ENCODE data around the gene TBCB.

Gene TBCB

DNA sequence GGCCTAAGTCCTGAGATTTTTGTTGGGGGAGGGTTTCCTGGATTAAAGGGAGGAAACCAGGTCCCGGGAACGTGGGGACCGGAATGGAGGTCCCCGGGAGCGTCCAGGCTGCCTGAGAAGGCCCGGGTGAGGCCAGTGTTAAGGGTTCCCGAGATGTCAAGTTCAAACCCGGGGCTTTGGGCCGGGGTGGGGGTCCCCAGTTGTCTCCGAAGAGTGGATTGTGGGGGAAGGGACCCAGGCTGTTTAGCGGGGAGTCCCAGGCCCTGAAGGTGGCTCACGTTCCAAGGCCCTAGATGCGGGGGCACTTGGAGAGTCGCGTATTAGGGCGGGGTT lies 36.7 kb downstream of the TBCB start:
- Mint-ChIP-seq H3K9me3 (no peaks in the 10 kb centered on the region), H3K27ac (no peak overlapping the region), H3K27me3 (ENCODE audit: low read depth) (no peaks in the 10 kb centered on the region), H3K36me3 (ENCODE audit: low read depth) (peaks cover 35% of the 10 kb centered on the region), H3K4me3 (no peak overlapping the region), H3K4me1 (peaks cover 14% of the 10 kb centered on the region)
- TF ChIP-seq, protein P1, sequence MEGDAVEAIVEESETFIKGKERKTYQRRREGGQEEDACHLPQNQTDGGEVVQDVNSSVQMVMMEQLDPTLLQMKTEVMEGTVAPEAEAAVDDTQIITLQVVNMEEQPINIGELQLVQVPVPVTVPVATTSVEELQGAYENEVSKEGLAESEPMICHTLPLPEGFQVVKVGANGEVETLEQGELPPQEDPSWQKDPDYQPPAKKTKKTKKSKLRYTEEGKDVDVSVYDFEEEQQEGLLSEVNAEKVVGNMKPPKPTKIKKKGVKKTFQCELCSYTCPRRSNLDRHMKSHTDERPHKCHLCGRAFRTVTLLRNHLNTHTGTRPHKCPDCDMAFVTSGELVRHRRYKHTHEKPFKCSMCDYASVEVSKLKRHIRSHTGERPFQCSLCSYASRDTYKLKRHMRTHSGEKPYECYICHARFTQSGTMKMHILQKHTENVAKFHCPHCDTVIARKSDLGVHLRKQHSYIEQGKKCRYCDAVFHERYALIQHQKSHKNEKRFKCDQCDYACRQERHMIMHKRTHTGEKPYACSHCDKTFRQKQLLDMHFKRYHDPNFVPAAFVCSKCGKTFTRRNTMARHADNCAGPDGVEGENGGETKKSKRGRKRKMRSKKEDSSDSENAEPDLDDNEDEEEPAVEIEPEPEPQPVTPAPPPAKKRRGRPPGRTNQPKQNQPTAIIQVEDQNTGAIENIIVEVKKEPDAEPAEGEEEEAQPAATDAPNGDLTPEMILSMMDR (IDR thresholded peaks at IDR 0.05; ENCODE audit: unreplicated experiment in 3 of 3) = no peak

DNA sequence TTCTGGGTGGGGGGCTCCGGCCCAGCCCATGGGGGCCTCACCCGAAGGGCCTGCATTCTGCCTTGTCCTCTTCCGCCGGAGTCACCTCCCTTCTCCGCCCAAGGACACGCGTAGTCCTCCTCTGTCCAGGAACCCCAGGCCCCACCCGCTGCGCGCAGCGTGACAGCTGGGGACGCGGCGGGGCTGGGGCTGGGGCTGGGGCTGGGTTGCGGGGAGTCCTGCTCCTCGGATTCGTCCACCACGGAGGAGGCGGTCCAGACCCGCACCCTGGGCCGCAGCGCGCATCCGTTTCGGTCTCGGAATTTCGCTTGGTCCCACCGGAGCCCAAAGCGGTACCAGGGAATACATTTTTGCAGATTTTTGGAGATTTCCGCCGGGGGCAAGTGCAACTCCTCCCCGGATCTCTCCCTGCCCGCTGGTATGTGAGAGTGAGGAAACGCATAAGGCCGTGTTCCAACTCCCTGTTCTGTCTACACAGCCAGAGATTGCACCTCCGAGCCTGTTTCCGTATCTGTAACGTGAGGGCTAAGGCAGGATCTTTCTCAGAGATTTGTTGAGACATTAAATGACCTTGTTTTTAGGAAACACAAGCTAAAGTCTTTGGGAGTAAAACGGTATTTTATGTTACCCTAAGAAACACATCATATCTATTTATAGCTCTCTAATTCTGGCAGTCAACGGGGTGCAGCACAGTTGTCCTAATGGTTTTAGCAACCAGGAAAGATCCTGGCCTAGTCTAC lies 37.3 kb downstream of the TBCB start, which contains the start of gene COX7A1:
COX7A1 (minus strand) TSS at position 96 of the 740 bp plus-strand sequence; CDS start at position 56, 40 bp downstream.
- TF ChIP-seq, protein P1 (IDR thresholded peaks at IDR 0.05; ENCODE audit: unreplicated experiment in 3 of 3) = no peak
- Mint-ChIP-seq H3K4me1 (peaks cover 14% of the 10 kb centered on the region), H3K36me3 (ENCODE audit: low read depth) (peaks cover 31% of the 10 kb centered on the region), H3K4me3 (no peak within 1 kb of the TSS), H3K9me3 (no peaks in the 10 kb centered on the region), H3K27ac (peak within 1 kb of the TSS in 1 of 3 experiments; percentile 40), H3K27me3 (ENCODE audit: low read depth) (no peaks in the 10 kb centered on the region)

DNA sequence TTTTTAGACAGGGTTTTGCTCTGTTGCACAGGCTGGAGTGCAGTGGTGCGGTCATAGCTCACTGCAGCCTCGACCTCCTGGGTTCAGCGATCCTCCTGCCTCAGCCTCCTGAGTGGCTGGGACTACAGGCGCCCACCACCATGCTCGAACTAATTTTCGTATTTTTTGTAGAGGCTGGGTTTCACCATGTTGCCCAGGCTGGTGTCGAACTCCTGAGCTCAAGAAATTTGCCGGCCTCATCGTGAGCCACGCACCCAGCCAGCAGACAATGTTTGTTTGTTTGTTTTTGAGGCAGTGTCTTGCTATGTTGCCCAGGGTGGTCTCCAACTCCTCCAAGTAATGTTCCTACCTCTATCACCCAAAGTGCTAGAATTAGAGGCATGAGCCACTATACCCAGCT lies 37.9 kb downstream of the TBCB start:
- H3K9me3 Mint-ChIP-seq = no peaks in the 10 kb centered on the region
- H3K4me1 Mint-ChIP-seq = peaks cover 14% of the 10 kb centered on the region
- no peak overlapping the region for H3K4me3 Mint-ChIP-seq
- no peaks in the 10 kb centered on the region for H3K27me3 Mint-ChIP-seq (ENCODE audit: low read depth)
- TF ChIP-seq, protein P1 (IDR thresholded peaks at IDR 0.05; ENCODE audit: unreplicated experiment in 3 of 3) = no peak
- no peak overlapping the region for H3K27ac Mint-ChIP-seq
- H3K36me3 Mint-ChIP-seq (ENCODE audit: low read depth) = peaks cover 30% of the 10 kb centered on the region

DNA sequence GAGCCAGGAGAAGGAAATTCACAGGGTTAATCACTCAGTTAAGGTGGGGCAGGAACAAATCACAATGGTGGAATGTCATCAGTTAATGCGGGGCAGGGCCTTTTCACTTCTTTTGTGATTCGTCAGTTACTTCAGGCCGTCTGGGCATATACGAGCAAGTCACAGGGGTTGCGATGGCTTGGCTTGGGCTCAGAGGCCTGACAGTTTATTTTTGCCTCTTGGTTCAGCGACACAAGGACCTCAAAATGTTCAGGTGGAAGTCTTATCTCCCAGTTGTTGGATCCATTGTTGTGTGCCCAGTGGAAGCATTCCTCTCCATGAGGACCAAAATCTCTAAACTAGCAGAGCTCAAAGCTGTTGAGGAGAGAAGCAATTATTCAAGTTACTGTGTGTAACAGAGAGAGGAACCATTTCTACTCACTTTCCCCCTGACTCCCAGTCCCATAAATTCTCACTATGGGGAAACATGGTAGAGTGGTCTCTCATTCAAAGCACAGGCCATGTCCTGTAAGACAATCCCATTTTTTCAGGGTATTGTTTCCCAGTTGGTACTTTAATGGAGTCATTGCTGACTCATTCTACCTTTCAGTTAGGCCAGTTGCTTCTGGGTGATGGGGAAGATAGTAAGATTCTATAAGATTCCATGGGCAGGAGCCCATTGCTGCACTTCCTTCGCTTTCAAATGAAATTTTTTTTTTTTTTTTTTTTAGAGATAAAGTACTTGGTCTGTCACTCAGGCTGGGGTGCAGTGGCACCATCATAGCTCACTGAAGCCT lies 45.7 kb downstream of the TBCB start:
- H3K4me3 Mint-ChIP-seq = no peak overlapping the region
- TF ChIP-seq, protein P1 (IDR thresholded peaks at IDR 0.05; ENCODE audit: unreplicated experiment in 3 of 3) = no peak
- H3K36me3 Mint-ChIP-seq (ENCODE audit: low read depth) = peaks cover 38% of the 10 kb centered on the region
- no peaks in the 10 kb centered on the region for H3K27me3 Mint-ChIP-seq (ENCODE audit: low read depth)
- H3K9me3 Mint-ChIP-seq = no peaks in the 10 kb centered on the region
- H3K27ac Mint-ChIP-seq = no peak overlapping the region
- peaks cover 4% of the 10 kb centered on the region for H3K4me1 Mint-ChIP-seq

DNA sequence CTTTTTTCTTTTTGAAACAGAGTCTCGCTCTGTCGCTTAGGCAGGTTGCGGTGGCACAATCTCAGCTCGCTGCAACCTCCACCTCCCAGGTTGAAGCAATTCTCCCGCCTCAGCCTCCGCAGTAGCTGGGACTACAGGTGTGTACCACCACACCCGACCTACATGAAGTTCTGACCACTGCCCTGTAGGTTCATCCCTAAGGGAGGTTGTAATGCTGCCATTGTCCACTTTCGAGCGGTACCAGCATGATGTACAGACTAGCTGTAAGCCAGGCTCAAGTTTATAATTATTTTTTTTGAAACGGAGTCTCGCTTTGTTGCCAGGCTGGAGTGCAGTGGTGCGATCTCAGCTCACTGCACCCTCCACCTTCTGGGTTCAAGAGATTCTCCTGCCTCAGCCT lies 48.5 kb downstream of the TBCB start:
- H3K4me3 Mint-ChIP-seq = no peak overlapping the region
- no peaks in the 10 kb centered on the region for H3K27me3 Mint-ChIP-seq (ENCODE audit: low read depth)
- H3K36me3 Mint-ChIP-seq (ENCODE audit: low read depth) = peaks cover 36% of the 10 kb centered on the region
- H3K4me1 Mint-ChIP-seq = no peaks in the 10 kb centered on the region
- H3K9me3 Mint-ChIP-seq = no peaks in the 10 kb centered on the region
- H3K27ac Mint-ChIP-seq = no peak overlapping the region
- TF ChIP-seq, protein P1 (IDR thresholded peaks at IDR 0.05; ENCODE audit: unreplicated experiment in 3 of 3) = no peak

All from nephron (organoid).